ENCODE results near the gene LSS. TPM values are rescaled to one million over a fixed set of nuclear protein-coding genes. Genes with fewer than 3 reads are reported as not detected.

Gene LSS
- polyA plus RNA-seq, 1 donor from 2014 or later, result 101 TPM

- Histone ChIP-seq H3F3A (ENCODE audit: insufficient read depth, low read length, poor library complexity, severe bottlenecking) (no peaks in the 10 kb centered on the region), H2AFZ (ENCODE audit: low read depth, low read length) (no peak overlapping the region), H3K27ac (ENCODE audit: low read length) (no peak overlapping the region), H3K27me3 (ENCODE audit: insufficient read depth, low read depth, low read length) (no peaks in the 10 kb centered on the region), H4K20me1 (ENCODE audit: insufficient read depth) (no peaks in the 10 kb centered on the region), H3K9me2 (ENCODE audit: insufficient read depth, low read length) (no peaks in the 10 kb centered on the region), H3K79me2 (replicated peaks; ENCODE audit: insufficient read depth, low read length) (no peaks in the 10 kb centered on the region), H3K9me3 (ENCODE audit: low read length) (no peaks in the 10 kb centered on the region), H3K9ac (ENCODE audit: low read length) (no peak overlapping the region), H3K4me2 (ENCODE audit: low read length) (no peak overlapping the region), H3K36me3 (ENCODE audit: insufficient read depth, low read length) (no peaks in the 10 kb centered on the region), H3K4me3 (ENCODE audit: low read length) (no peak overlapping the region)
- TF ChIP-seq EZH2 (IDR thresholded peaks at IDR 0.05; ENCODE audit: borderline replicate concordance, insufficient read depth, low read length, poor library complexity, severe bottlenecking), result no peak
- no peak for TF ChIP-seq EP300 (conservative IDR thresholded peaks at IDR 0.05; ENCODE audit: poor library complexity, severe bottlenecking)
- TF ChIP-seq REST (IDR thresholded peaks at IDR 0.05; ENCODE audit: borderline replicate concordance), result no peak
- TF ChIP-seq MXI1 (conservative IDR thresholded peaks at IDR 0.05; ENCODE audit: poor library complexity, severe bottlenecking), result no peak
- TF ChIP-seq CTCF (IDR thresholded peaks at IDR 0.05; ENCODE audit: poor library complexity, severe bottlenecking), result no peak
- no peak for TF ChIP-seq POLR2AphosphoS5 (IDR thresholded peaks at IDR 0.05)
- no peak for TF ChIP-seq RAD21 (conservative IDR thresholded peaks at IDR 0.05)
- TF ChIP-seq TAF1 (IDR thresholded peaks at IDR 0.05; ENCODE audit: low read depth), result no peak
- no peak for TF ChIP-seq SMC3 (conservative IDR thresholded peaks at IDR 0.05; ENCODE audit: poor library complexity)
Measured at GRCh38 chr21:46173573-46173972, 55.0 kb downstream of the LSS start.

- H3K79me2 ChIP-seq (replicated peaks; ENCODE audit: insufficient read depth, low read length), result no peaks in the 10 kb centered on the region
- H3K36me3 ChIP-seq (ENCODE audit: insufficient read depth, low read length), result no peaks in the 10 kb centered on the region
- no peak overlapping the region for H3K27ac ChIP-seq (ENCODE audit: low read length)
Measured at GRCh38 chr21:46172863-46173528, 55.6 kb downstream of the LSS start.

More at GRCh38 chr21:46172863-46173528, 55.6 kb downstream of the LSS start:
- Histone ChIP-seq H3K9ac (ENCODE audit: low read length) (no peak overlapping the region), H3K4me3 (ENCODE audit: low read length) (no peak overlapping the region), H2AFZ (ENCODE audit: low read depth, low read length) (no peak overlapping the region), H3F3A (ENCODE audit: insufficient read depth, low read length, poor library complexity, severe bottlenecking) (no peaks in the 10 kb centered on the region), H3K27me3 (ENCODE audit: insufficient read depth, low read depth, low read length) (no peaks in the 10 kb centered on the region), H3K9me2 (ENCODE audit: insufficient read depth, low read length) (no peaks in the 10 kb centered on the region), H4K20me1 (ENCODE audit: insufficient read depth) (no peaks in the 10 kb centered on the region), H3K9me3 (ENCODE audit: low read length) (no peaks in the 10 kb centered on the region), H3K4me2 (ENCODE audit: low read length) (no peak overlapping the region)
- no peak for TF ChIP-seq REST (IDR thresholded peaks at IDR 0.05; ENCODE audit: borderline replicate concordance)
- no peak for TF ChIP-seq EZH2 (IDR thresholded peaks at IDR 0.05; ENCODE audit: borderline replicate concordance, insufficient read depth, low read length, poor library complexity, severe bottlenecking)
- no peak for TF ChIP-seq RAD21 (conservative IDR thresholded peaks at IDR 0.05)
- TF ChIP-seq MXI1 (conservative IDR thresholded peaks at IDR 0.05; ENCODE audit: poor library complexity, severe bottlenecking), result no peak
- TF ChIP-seq CTCF (IDR thresholded peaks at IDR 0.05; ENCODE audit: poor library complexity, severe bottlenecking), result no peak
- TF ChIP-seq SMC3 (conservative IDR thresholded peaks at IDR 0.05; ENCODE audit: poor library complexity), result no peak
- no peak for TF ChIP-seq POLR2AphosphoS5 (IDR thresholded peaks at IDR 0.05)
- TF ChIP-seq TAF1 (IDR thresholded peaks at IDR 0.05; ENCODE audit: low read depth), result no peak
- no peak for TF ChIP-seq EP300 (conservative IDR thresholded peaks at IDR 0.05; ENCODE audit: poor library complexity, severe bottlenecking)

Data from neural cell (in vitro differentiated cells).